WTC11 (cell line): ENCODE data around the gene CNTRL. TPM values are rescaled to one million over a fixed set of nuclear protein-coding genes. Genes with fewer than 3 reads are reported as not detected.

Experiments
- ATAC-seq: fragments of 200-7000 bp; cut with Tn5 transposase; 2 replicates; pipeline ENCODE4 v1.10.0; 2021; ENCODE audit warnings: mild to moderate bottlenecking, moderate library complexity
- CTCF ChIA-PET: fragments of 300-600 bp; sonication (Branson Sonifier 250); formaldehyde crosslinking; loops from one replicate; lab custom pipeline; 2021; ENCODE audit warnings: antibody characterized with exemption; lab: Charles Lee
- POLR2A ChIA-PET: fragments of 350-600 bp; sonication (Branson Sonifier 250); formaldehyde crosslinking; loops from one replicate; lab custom pipeline; 2021; ENCODE audit warnings: antibody characterized with exemption; lab: Charles Lee
- DNase-seq: peaks from one replicate; pipeline ENCODE4 v3.0.0; 2021; ENCODE audit warnings: low spot score
- H3K27ac Mint-ChIP-seq: 2 replicates; pipeline ENCODE4 v1.8.0; 2021; ENCODE audit warnings: mixed read lengths
- H3K27me3 Mint-ChIP-seq: 2 replicates; pipeline ENCODE4 v1.8.0; 2021; ENCODE audit warnings: low read depth, mild to moderate bottlenecking, moderate library complexity, mixed read lengths
- H3K36me3 Mint-ChIP-seq: 2 replicates; pipeline ENCODE4 v1.8.0; 2021; ENCODE audit warnings: mixed read lengths
- H3K4me1 Mint-ChIP-seq: 2 replicates; pipeline ENCODE4 v1.8.0; 2022; ENCODE audit warnings: mixed read lengths
- H3K4me3 Mint-ChIP-seq: 2 replicates; pipeline ENCODE4 v1.8.0; 2021; ENCODE audit warnings: mild to moderate bottlenecking, moderate library complexity, mixed read lengths
- H3K9me3 Mint-ChIP-seq: 2 replicates; pipeline ENCODE4 v1.8.0; 2021; ENCODE audit warnings: mixed read lengths
- CREB1 ChIP-seq: sonication (generic); formaldehyde crosslinking; IDR thresholded peaks from 2 replicates; pipeline ENCODE4 v1.8.0; 2023; ENCODE audit warnings: mild to moderate bottlenecking, missing genetic modification reagents
- CREM ChIP-seq: sonication (generic); formaldehyde crosslinking; IDR thresholded peaks from 2 replicates; pipeline ENCODE4 v1.8.1; 2022; ENCODE audit warnings: mild to moderate bottlenecking, missing genetic modification reagents, moderate library complexity
- ESRRA ChIP-seq: sonication (generic); formaldehyde crosslinking; IDR thresholded peaks from 2 replicates; pipeline ENCODE4 v1.8.1; 2022; ENCODE audit warnings: mild to moderate bottlenecking, missing genetic modification reagents, borderline replicate concordance
- FOXK1 ChIP-seq: sonication (generic); formaldehyde crosslinking; IDR thresholded peaks from 2 replicates; pipeline ENCODE4 v1.8.0; 2022; ENCODE audit warnings: mild to moderate bottlenecking, moderate library complexity, missing genetic modification reagents
- GRHL2 ChIP-seq: fragments of 250-450 bp; sonication (Bioruptor Pico); IDR thresholded peaks from 2 replicates; pipeline ENCODE4 v1.8.0; 2022; ENCODE audit warnings: mild to moderate bottlenecking, moderate library complexity; ENCODE audit not compliant: insufficient replicate concordance, severe bottlenecking
- HMGA2 ChIP-seq: fragments of 250-450 bp; sonication (Bioruptor Pico); IDR thresholded peaks from 2 replicates; pipeline ENCODE4 v1.4.0; 2021; ENCODE audit warnings: mild to moderate bottlenecking, moderate library complexity
- KAT7 ChIP-seq: sonication (generic); formaldehyde crosslinking; IDR thresholded peaks from 2 replicates; pipeline ENCODE4 v1.8.1; 2023; ENCODE audit warnings: missing genetic modification reagents, mild to moderate bottlenecking, borderline replicate concordance
- NFYB ChIP-seq: sonication (generic); formaldehyde crosslinking; conservative IDR thresholded peaks from 2 replicates; pipeline ENCODE4 v1.8.0; 2022; ENCODE audit warnings: low read depth, missing genetic modification reagents
- OVOL2 ChIP-seq: fragments of 250-450 bp; sonication (Bioruptor Pico); IDR thresholded peaks from 2 replicates; pipeline ENCODE4 v1.9.0; 2021; ENCODE audit warnings: mild to moderate bottlenecking, borderline replicate concordance
- PRRX2 ChIP-seq: fragments of 250-450 bp; sonication (Bioruptor Pico); IDR thresholded peaks from 2 replicates; pipeline ENCODE4 v1.8.0; 2021; ENCODE audit warnings: mild to moderate bottlenecking
- SMAD4 ChIP-seq: sonication (generic); formaldehyde crosslinking; IDR thresholded peaks from 2 replicates; pipeline ENCODE4 v1.8.0; 2022; ENCODE audit warnings: mild to moderate bottlenecking, missing genetic modification reagents
- TCF7 ChIP-seq: sonication (generic); formaldehyde crosslinking; IDR thresholded peaks from 2 replicates; pipeline ENCODE4 v1.8.0; 2022; ENCODE audit warnings: mild to moderate bottlenecking, low read depth, missing genetic modification reagents, moderate library complexity
- TEAD1 ChIP-seq: sonication (generic); formaldehyde crosslinking; IDR thresholded peaks from 2 replicates; pipeline ENCODE4 v1.8.0; 2022; ENCODE audit warnings: mild to moderate bottlenecking, missing genetic modification reagents
- TEAD4 ChIP-seq: sonication (generic); formaldehyde crosslinking; IDR thresholded peaks from 2 replicates; pipeline ENCODE4 v1.8.0; 2022; ENCODE audit warnings: mild to moderate bottlenecking, missing genetic modification reagents
- ZNF396 ChIP-seq: fragments of 250-450 bp; sonication (Bioruptor Pico); IDR thresholded peaks from 2 replicates; pipeline ENCODE4 v1.8.0; 2021; ENCODE audit warnings: mild to moderate bottlenecking, moderate library complexity, borderline replicate concordance
- total RNA-seq: library from RNA; stranded (reverse); gene quantifications from 3 replicates; pipeline ENCODE4 v1.2.3, GENCODE V29; 2021
- TF ChIP-seq, protein P1 (sequence below): sonication (generic); formaldehyde crosslinking; IDR thresholded peaks from 2 replicates; pipeline ENCODE4 v1.8.1; 2022; ENCODE audit warnings: low read depth, mild to moderate bottlenecking, moderate library complexity, missing genetic modification reagents, borderline replicate concordance
- TF ChIP-seq, protein P2 (sequence below): sonication (generic); formaldehyde crosslinking; IDR thresholded peaks from 2 replicates; pipeline ENCODE4 v1.8.1; 2023; ENCODE audit warnings: mild to moderate bottlenecking, missing genetic modification reagents
- TF ChIP-seq, protein P3 (sequence below): fragments of 250-450 bp; sonication (Bioruptor Pico); conservative IDR thresholded peaks from 2 replicates; pipeline ENCODE4 v1.9.0; 2021; ENCODE audit warnings: mild to moderate bottlenecking
- TF ChIP-seq, protein P4 (sequence below): sonication (generic); formaldehyde crosslinking; IDR thresholded peaks from 2 replicates; pipeline ENCODE4 v1.8.0; 2022; ENCODE audit warnings: mild to moderate bottlenecking, missing genetic modification reagents
- TF ChIP-seq, protein P5 (sequence below): sonication (generic); formaldehyde crosslinking; IDR thresholded peaks from 2 replicates; pipeline ENCODE4 v1.8.1; 2023; ENCODE audit warnings: mild to moderate bottlenecking, missing genetic modification reagents, borderline replicate concordance

Gene CNTRL
- total RNA-seq, 1 experiment from 2014 or later: 13.3 TPM

DNA sequence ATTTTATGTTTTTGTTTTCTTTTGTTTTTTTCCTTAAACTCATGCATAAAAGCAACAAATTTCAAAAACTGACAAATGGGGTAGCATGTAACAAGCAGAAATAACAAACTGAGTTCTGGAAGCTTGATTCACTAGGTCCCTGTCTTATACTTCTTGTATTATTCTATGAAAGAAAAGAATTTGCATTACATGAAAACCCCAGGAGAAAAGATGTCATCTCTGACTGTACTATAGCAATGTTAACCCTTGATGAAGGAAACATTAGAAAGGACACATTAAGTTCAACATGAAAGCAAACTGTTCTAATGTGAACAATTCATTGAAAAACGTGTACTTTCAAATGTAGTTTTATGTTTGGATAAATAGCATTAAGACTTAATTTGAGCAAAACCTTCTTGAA lies 117.8 kb downstream of the CNTRL start:
- ChIA-PET POLR2A (interaction anchor here (0.7 kb wide), 1 partner anchor 24 kb away, joined by 3 read pairs; no protein-coding TSS in a partner anchor), CTCF (interaction anchor here (1.1 kb wide), 1 partner anchor 127 kb away, joined by 3 read pairs; no protein-coding TSS in a partner anchor)
- H3K36me3 Mint-ChIP-seq: no peaks in the 10 kb centered on the region
- DNase-seq: no peak
- no peak for ATAC-seq
- no peaks in the 10 kb centered on the region for H3K9me3 Mint-ChIP-seq
- no peaks in the 10 kb centered on the region for H3K27me3 Mint-ChIP-seq
- TF ChIP-seq ZNF396 (CRISPR knock-in tag) (no peak), TEAD4 (CRISPR knock-in tag) (no peak), SMAD4 (CRISPR knock-in tag) (no peak), HMGA2 (no peak), NFYB (CRISPR knock-in tag) (no peak), TEAD1 (no peak)
- no peak overlapping the region for H3K27ac Mint-ChIP-seq
- H3K4me1 Mint-ChIP-seq: peaks cover 28% of the 10 kb centered on the region
- no peak overlapping the region for H3K4me3 Mint-ChIP-seq

DNA sequence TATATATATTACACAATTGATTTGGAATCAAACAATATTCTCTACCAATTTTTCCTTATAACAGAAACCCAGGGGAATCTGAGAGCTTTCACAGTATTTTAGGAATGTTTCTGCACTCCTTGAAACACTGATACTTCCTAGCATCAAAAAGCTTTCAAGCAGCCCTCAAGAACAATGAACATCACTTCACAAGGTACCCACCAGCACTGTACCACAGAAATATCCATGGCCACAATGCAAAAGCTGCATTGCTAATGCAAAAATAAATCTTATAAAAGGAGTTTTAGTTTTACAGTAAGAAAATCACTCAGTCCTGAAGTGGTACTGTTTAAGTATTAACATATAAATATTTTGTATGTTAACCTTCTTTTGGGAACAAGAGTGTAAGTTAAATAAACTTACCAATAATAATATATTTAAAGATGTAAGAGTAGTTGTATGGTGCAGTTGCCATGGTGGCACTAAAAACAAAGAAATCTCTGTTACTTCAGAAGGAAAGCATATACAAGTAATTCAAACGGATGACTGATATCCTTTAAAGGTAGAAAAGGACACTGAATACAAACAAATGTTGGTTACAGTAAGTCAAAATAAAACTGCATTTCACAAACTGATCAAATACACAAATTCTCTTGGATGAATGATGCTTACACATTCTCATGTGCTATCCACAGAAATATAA lies 118.3 kb downstream of the CNTRL start:
- H3K9me3 Mint-ChIP-seq: no peaks in the 10 kb centered on the region
- no peak overlapping the region for H3K27ac Mint-ChIP-seq
- H3K4me3 Mint-ChIP-seq: no peak overlapping the region
- no peaks in the 10 kb centered on the region for H3K27me3 Mint-ChIP-seq
- H3K36me3 Mint-ChIP-seq: no peaks in the 10 kb centered on the region
- ATAC-seq (no peak), DNase-seq (no peak)
- TF ChIP-seq, protein P1, sequence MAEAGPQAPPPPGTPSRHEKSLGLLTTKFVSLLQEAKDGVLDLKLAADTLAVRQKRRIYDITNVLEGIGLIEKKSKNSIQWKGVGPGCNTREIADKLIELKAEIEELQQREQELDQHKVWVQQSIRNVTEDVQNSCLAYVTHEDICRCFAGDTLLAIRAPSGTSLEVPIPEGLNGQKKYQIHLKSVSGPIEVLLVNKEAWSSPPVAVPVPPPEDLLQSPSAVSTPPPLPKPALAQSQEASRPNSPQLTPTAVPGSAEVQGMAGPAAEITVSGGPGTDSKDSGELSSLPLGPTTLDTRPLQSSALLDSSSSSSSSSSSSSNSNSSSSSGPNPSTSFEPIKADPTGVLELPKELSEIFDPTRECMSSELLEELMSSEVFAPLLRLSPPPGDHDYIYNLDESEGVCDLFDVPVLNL (CRISPR knock-in tag): no peak
- TF ChIP-seq NFYB (CRISPR knock-in tag): no peak
- no peak for TF ChIP-seq SMAD4 (CRISPR knock-in tag)
- no peak for TF ChIP-seq CREB1 (CRISPR knock-in tag)
- no peak for TF ChIP-seq OVOL2 (CRISPR knock-in tag)
- POLR2A ChIA-PET: no interaction called here
- peaks cover 29% of the 10 kb centered on the region for H3K4me1 Mint-ChIP-seq
- CTCF ChIA-PET: interaction anchor here (1.1 kb wide), 1 partner anchor 127 kb away, joined by 3 read pairs; no protein-coding TSS in a partner anchor

DNA sequence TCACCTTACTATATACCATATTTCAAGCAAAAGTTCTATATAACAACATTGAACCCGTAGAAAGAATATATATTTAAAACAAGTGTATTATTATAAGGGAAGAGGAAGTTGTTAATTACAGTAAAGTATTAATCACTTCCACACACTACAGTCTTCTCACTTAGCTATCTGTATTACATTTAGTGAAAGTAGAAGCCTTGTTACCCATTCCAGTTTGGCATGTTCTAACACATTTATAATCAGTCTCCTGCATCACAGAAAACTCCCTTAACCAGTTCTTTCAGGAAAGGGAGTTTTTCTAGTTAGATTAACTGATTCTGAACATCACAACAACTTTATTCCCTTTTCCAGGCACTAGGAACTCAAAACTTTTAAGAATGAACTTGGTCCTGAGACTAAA lies 120.0 kb downstream of the CNTRL start:
- no peaks in the 10 kb centered on the region for H3K36me3 Mint-ChIP-seq
- no peak overlapping the region for H3K4me3 Mint-ChIP-seq
- no peaks in the 10 kb centered on the region for H3K27me3 Mint-ChIP-seq
- no peak for DNase-seq
- H3K27ac Mint-ChIP-seq: peak overlapping the region; percentile 29; the same call in 1 of the 2 replicates
- peaks cover 38% of the 10 kb centered on the region for H3K4me1 Mint-ChIP-seq
- ChIA-PET CTCF (interaction anchor here (1.5 kb wide), 1 partner anchor 9 kb away, joined by 3 read pairs; no protein-coding TSS in a partner anchor), POLR2A (no interaction called here)
- no peaks in the 10 kb centered on the region for H3K9me3 Mint-ChIP-seq
- no peak for ATAC-seq
- TF ChIP-seq TCF7 (CRISPR knock-in tag) (no peak), GRHL2 (CRISPR knock-in tag) (no peak), PRRX2 (CRISPR knock-in tag) (no peak), FOXK1 (CRISPR knock-in tag) (no peak), ESRRA (CRISPR knock-in tag) (no peak), SMAD4 (CRISPR knock-in tag) (no peak), HMGA2 (no peak), CREM (CRISPR knock-in tag) (no peak), KAT7 (no peak)
- TF ChIP-seq, protein P2, sequence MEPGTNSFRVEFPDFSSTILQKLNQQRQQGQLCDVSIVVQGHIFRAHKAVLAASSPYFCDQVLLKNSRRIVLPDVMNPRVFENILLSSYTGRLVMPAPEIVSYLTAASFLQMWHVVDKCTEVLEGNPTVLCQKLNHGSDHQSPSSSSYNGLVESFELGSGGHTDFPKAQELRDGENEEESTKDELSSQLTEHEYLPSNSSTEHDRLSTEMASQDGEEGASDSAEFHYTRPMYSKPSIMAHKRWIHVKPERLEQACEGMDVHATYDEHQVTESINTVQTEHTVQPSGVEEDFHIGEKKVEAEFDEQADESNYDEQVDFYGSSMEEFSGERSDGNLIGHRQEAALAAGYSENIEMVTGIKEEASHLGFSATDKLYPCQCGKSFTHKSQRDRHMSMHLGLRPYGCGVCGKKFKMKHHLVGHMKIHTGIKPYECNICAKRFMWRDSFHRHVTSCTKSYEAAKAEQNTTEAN: no peak
- TF ChIP-seq, protein P3, sequence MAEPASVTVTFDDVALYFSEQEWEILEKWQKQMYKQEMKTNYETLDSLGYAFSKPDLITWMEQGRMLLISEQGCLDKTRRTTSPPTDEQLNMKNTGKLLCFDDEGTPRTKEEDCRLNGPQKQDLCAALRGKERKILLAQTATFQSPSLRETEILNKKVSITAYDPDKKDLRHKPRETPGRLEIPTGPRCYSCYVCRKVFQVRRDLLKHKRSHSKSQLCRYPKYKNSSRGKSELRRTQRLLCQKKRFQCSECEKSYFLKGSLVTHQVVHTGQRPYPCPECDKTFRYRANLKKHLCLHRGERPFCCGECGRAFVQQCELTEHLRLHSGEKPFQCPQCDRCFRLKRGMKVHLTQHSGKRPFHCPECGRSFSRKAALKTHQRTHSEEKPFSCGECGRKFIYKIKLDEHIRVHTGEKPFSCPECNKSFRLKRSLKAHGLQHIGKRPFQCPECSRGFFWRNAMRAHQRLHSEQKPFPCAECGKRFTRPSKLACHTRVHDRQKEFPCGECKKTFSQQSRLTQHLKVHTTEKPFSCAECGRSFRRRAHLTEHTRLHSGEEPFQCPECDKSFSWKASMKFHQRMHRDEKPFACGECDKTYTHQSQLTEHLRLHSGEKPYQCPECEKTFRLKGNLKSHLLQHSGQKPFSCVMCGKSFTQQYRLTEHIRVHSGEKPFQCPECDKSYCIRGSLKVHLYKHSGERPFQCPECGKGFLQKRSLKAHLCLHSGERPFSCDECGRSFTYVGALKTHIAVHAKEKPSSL: no peak
- TF ChIP-seq, protein P4, sequence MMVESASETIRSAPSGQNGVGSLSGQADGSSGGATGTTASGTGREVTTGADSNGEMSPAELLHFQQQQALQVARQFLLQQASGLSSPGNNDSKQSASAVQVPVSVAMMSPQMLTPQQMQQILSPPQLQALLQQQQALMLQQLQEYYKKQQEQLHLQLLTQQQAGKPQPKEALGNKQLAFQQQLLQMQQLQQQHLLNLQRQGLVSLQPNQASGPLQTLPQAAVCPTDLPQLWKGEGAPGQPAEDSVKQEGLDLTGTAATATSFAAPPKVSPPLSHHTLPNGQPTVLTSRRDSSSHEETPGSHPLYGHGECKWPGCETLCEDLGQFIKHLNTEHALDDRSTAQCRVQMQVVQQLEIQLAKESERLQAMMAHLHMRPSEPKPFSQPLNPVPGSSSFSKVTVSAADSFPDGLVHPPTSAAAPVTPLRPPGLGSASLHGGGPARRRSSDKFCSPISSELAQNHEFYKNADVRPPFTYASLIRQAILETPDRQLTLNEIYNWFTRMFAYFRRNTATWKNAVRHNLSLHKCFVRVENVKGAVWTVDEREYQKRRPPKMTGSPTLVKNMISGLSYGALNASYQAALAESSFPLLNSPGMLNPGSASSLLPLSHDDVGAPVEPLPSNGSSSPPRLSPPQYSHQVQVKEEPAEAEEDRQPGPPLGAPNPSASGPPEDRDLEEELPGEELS (CRISPR knock-in tag): no peak
- TF ChIP-seq, protein P5, sequence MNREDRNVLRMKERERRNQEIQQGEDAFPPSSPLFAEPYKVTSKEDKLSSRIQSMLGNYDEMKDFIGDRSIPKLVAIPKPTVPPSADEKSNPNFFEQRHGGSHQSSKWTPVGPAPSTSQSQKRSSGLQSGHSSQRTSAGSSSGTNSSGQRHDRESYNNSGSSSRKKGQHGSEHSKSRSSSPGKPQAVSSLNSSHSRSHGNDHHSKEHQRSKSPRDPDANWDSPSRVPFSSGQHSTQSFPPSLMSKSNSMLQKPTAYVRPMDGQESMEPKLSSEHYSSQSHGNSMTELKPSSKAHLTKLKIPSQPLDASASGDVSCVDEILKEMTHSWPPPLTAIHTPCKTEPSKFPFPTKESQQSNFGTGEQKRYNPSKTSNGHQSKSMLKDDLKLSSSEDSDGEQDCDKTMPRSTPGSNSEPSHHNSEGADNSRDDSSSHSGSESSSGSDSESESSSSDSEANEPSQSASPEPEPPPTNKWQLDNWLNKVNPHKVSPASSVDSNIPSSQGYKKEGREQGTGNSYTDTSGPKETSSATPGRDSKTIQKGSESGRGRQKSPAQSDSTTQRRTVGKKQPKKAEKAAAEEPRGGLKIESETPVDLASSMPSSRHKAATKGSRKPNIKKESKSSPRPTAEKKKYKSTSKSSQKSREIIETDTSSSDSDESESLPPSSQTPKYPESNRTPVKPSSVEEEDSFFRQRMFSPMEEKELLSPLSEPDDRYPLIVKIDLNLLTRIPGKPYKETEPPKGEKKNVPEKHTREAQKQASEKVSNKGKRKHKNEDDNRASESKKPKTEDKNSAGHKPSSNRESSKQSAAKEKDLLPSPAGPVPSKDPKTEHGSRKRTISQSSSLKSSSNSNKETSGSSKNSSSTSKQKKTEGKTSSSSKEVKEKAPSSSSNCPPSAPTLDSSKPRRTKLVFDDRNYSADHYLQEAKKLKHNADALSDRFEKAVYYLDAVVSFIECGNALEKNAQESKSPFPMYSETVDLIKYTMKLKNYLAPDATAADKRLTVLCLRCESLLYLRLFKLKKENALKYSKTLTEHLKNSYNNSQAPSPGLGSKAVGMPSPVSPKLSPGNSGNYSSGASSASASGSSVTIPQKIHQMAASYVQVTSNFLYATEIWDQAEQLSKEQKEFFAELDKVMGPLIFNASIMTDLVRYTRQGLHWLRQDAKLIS: no peak
